Fibroblast of gingiva (primary cell): ENCODE measurements around the gene ANKRD6.
"Not testable (repeated sequence)": the region's sequence is repeated elsewhere in the genome, so short reads cannot be mapped to it uniquely, and the experiment has no call there.

ENCODE experiments used
- DNase-seq: peaks from one replicate; pipeline ENCODE4 v3.0.0-alpha.2; 2011; ENCODE audit warnings: low read depth

Gene ANKRD6

GRCh38 chr6:89602166-89602565, 169.2 kb downstream of the ANKRD6 start:
- no peak for DNase-seq

DNA sequence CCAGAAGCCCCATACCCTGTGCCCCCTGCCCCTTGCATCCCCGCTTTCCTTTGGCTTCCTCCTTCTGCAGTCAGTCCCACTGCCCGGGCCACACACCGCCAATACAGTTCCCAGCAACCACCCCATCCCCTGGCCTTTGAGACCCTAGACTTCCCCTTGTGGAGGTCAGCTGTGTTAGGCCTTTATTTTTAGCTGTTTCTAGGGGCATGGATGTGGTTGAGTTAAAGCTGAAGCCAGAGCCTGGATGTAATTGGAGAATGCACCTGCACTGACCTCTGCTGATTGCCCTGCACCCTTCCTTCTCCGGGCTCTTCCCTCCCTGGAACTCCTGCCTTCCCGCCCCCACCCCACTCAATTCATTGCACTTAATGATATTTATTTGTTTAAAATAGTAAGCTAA, 171.7 kb downstream of the ANKRD6 start:
- DNase-seq = no peak

DNA sequence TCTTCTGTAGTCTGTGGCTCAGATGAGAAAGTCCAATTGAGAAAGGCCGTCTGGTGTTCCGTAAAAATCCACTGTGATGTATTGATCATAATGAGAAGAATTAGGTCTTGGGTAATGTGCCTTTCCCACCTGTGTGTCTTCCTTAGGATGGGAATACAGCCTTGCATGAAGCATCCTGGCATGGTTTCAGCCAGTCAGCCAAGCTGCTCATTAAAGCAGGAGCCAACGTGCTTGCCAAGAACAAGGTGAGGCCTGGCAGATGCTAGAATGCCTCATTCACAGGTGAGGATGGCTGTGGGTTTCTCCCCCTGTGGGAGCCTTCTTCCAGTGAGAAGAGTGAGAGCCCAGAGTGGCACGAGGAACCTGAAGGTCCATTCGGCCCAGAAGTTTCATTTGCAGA, 172.9 kb downstream of the ANKRD6 start:
- no peak for DNase-seq

DNA sequence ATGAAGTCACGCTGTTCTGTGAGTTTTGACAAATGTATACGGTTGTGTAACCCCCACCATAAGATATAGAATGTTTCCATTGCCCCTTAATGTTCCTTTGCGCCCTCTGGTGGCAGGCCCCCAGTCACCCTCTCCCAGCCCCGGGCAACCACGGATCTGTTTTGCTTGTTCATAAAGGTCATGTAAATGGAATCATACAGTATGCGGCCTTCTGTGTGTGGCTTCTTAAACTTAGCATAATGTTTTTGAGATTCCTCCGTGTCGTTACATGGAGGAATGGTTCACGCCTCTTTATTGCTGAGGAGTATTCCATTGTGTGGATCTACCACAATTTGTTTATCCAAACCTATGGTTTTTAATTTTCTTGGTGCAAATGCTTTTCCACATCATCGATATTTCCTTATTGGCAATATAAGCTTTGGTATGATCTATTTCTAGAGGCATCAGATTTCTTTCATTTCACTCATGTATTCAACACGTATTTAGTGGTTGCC, 177.2 kb downstream of the ANKRD6 start:
- DNase-seq = peak; percentile 18

DNA sequence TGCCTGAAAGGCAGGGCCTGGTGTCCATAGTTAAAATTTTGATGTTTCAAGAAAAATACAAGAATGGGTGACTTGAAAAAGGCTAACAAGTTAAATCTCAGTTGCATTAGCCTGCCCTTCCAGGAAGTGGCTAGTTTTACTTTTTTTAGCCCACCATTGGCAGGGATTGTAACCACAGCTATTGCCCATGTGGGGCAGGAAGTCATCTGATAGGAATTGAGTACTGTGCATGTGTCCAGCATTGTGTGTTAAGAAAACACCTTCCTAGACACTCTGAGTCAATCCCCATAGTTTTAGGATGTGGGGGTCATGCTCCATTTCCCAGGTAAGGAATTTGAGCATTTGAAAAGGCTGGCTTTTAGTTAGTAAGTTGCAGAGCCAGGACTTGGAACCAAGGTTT, 178.7 kb downstream of the ANKRD6 start:
- DNase-seq = no peak

- no peak for DNase-seq
Observed at GRCh38 chr6:89612121-89612520, 179.2 kb downstream of the ANKRD6 start.

DNA sequence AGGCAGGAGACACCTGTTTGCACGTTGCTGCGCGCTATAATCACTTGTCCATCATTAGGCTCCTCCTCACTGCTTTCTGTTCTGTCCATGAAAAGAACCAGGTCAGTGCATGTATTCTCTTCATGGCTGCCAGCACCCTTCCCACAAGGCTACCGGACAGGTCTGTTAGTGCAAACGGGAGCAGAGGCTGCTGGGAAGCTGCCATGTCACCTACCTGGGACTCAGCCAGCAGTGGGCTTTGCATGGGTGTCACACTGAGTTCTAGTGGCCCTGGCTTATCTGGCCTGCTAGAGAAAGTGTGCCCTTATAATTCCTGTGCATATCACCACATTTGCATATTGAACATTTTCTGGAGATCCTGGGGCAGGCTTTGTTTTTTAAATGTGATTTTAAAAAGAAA, 180.8 kb downstream of the ANKRD6 start:
- no peak for DNase-seq

DNA sequence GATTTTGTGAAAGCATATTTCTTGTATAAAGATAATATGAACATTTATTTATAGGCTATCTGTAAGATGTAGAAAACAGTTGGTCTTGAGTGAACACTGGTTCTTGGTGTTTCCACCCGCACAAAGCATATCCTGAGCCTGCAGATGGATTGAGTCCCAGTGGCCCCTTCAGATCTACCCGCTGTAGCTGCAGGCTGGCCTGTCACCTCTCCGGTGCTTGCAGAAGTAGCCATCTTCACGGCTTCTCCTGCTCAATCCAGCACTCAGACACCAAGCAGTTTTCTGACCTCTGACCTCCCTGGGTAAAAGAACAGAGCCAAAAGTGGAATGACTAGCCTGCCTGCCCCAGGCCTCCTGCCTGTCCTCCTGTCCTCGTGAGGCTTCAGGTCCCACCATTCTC, 182.9 kb downstream of the ANKRD6 start:
- no peak for DNase-seq

GRCh38 chr6:89616531-89616930, 183.6 kb downstream of the ANKRD6 start:
- no peak for DNase-seq

DNA sequence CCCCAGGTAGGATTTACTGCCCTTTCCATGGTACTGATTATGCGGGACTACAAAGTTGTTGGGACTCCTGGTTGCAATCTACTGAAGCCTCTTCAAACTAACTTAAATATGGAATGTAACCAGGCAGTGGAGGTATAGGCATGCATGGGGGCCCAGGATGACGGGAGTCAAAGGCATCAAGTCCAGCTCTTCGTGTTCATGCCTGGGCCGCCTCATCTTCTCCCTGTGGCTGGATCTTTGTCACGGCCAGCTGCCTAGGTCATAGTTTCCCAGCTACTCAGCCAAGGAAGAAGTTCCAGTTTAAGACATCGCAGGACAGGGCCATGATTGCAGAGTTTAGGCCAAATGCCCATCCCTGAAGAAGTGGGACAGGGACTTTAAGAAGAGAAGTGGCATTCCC, 185.1 kb downstream of the ANKRD6 start:
- no peak for DNase-seq

- no peak for DNase-seq
Observed at GRCh38 chr6:89619567-89619966, 186.6 kb downstream of the ANKRD6 start.

DNA sequence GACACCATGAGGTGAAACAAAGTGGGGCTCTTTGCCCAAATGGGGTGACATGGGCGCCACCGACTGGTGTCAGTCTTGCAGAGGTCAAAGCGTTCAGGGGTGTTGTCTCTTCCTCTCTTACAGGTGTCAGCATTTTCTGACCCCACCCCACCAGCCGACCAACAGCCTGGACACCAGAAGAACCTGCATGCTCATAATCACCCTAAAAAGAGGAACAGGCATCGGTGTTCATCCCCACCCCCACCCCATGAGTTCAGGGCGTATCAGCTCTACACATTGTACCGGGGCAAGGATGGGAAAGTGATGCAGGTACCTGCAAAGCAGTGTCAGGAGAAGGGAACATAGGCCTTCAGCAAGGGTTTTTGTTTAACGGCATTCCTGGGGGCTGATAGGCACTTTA, 190.8 kb downstream of the ANKRD6 start:
- DNase-seq = no peak

DNA sequence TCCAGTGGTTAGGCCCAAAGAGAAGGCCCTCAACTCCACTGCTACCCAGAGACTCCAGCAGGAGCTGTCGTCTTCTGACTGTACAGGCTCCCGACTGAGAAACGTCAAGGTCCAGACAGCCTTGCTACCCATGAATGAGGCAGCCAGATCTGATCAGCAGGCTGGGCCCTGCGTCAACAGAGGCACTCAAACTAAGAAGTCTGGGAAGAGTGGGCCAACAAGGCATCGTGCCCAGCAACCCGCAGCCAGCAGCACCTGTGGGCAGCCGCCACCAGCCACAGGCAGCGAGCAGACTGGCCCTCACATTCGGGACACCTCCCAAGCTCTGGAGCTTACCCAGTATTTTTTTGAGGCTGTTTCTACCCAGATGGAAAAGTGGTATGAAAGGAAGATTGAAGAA, 197.5 kb downstream of the ANKRD6 start:
- DNase-seq = no peak

DNA sequence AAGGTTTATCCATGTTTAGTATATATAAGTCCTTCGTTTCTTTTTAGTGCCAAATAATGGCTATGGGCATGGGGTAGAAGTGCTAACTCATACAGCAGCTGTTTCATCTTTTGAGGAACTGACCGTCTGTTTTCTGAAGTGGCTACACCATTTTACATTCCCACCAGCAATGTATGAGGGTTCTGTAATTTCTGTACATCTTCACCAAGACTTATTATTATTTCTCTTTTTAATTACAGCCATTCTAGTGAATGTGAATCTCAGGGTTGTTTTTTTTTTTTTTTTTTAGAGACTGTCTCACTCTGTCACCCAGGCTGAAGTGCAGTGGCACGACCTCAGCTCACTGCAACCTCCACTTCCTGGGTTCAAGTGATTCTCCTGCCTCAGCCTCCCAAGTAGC, 203.5 kb downstream of the ANKRD6 start:
- DNase-seq = not testable (repeated sequence)

DNA sequence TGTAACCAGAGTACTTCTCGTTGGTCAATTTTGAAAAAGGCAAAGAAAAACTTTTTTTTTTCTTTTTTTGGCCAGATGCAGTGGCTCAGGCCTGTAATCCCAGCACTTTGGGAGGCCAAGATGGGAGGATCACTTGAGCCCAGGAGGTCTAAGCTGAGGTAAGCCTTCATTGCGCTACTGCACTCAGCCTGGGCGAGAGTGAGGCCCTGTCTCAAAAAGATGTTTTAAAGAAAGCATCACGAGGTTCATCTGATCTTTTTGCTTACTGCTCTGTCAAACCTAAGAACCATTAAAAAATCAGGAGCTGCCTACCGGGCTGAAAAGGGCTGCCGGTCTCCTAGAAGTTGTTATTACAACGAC, 205.0 kb downstream of the ANKRD6 start:
- DNase-seq = no peak

DNA sequence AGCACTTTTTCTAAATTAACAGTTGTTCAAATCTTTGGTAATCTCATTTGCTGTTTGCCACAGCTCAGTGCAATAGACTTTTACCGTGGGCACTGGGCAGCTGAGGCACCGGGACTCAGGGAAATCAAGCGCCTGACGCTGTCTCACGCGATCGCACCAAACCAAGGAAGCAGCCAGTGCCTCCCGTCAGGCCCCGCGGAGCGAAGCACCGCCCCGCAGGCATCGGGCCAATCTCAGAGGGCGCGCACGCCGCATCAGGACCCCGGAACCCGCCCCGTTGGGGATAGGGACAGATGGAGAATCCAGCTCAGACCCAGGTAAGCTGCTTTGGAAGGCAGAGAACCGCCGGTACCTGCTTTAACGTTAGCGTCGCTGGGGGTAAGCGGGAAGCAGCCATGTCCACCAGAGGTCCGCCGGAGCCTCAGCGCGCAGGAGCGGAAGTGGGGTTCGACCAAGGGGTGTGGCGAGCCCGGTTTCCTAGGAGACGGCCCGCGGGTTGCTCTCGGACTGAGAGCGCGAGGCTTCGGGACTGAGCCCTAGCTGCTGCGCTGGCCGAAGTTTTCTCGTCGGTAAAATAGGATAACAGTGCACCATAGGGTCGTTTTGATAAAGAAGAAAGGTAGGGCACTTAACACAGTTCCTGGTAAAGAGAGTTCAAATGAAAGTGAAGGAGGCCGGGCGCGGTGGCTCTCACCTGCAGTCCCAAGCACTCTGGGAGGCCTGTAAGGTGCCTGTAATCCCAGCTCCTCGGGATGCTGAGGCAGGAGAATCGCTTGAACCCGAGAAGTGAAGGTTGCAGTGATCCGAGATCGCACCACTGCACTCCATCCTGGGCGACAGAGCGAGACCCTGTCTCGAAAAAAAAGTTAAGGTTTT, 205.6 kb downstream of the ANKRD6 start, which contains the start of gene LYRM2:
Gene LYRM2 (minus strand): TSS at position 428 of the 876 bp plus-strand sequence. CDS start 31 bp downstream, at position 397.
- DNase-seq = peak; percentile 91

GRCh38 chr6:89640804-89641203, 207.9 kb downstream of the ANKRD6 start:
- no peak for DNase-seq

- not testable (repeated sequence) for DNase-seq
Observed at GRCh38 chr6:89641581-89641980, 208.6 kb downstream of the ANKRD6 start.

- no peak for DNase-seq
Observed at GRCh38 chr6:89642956-89643355, 210.0 kb downstream of the ANKRD6 start.

GRCh38 chr6:89643406-89643805, 210.5 kb downstream of the ANKRD6 start:
- DNase-seq = no peak

- no peak for DNase-seq
Observed at GRCh38 chr6:89644864-89645263, 211.9 kb downstream of the ANKRD6 start.

DNA sequence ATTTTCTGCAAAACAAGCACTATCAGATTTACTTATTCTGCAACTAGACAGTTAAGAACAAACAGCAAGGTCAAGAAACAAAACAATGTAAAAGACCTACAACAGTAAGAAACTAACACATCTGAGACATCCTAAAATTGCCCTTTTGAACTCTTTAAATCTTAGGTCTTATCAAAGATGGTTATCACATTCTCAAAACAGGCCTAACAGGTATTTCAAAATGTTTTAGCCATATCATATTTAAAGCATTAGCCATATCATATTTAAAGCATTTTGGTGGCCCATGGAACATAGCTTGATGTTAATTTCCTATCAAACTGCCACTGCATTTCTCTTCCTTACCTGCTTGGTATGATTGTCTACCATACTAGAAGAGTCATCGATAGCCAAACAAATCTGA, 216.7 kb downstream of the ANKRD6 start:
- DNase-seq = no peak

- DNase-seq = no peak
Observed at GRCh38 chr6:89650579-89650978, 217.6 kb downstream of the ANKRD6 start.

DNA sequence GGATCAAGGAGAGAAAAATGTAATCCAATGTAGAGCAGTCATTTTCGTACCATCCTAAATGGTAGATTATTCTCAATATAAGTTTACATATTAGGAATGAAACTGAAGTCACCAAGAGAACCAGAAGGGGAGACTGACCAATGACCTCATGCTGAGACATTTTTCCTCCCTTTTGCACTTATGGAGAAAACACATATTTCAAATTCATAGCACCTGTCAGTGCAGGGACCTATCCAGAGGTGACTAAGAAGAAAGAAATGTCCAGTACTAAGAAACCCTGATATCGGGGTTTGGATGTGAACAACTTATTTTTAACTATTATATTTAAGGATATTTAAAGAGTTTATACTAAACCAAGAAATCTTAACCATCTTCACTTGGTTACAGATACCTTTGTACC, 222.2 kb downstream of the ANKRD6 start:
- no peak for DNase-seq
